Measurements from ENCODE around the gene PCLO. TPM values are rescaled to one million over a fixed set of nuclear protein-coding genes. Genes with fewer than 3 reads are reported as not detected.

The PCLO gene
- total RNA-seq, 4 donors from 2014 or later: 4.9 to 7.4 (median 6.1) TPM

DNA sequence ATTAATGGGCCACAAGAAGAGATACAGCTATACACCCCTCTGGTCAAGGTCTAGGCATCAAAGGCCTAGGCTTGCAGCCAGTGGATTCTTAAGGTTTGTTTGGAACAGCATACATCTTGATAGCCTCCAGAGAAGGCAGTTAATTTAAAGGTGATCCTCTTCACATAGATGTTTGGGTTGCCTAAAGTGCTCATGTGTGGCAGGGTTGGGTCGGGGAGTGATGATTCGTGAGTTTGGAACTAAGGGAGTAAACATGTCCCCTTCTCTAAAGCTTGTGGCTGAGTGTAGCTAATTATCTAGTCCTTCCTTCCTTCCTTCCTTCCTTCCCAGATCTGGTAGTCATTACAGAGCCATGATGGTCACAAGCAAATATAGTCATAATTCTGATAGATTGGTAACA lies 12.4 kb downstream of the PCLO start:
- Histone ChIP-seq H3K4me1 (no peaks in the 10 kb centered on the region), H3K9me3 (no peaks in the 10 kb centered on the region), H3K27ac (no peak overlapping the region), H3K4me3 (no peak overlapping the region), H3K27me3 (no peaks in the 10 kb centered on the region), H3K36me3 (no peaks in the 10 kb centered on the region)
- 84% methylated on average over 2 of the region's 2 CpGs for WGBS
- DNase-seq (ENCODE audit: low spot score in 2 of 2): no peak
- TF ChIP-seq EP300 (IDR thresholded peaks at IDR 0.05): no peak
- no peak for TF ChIP-seq POLR2A (IDR thresholded peaks at IDR 0.05)
- TF ChIP-seq, protein P1, sequence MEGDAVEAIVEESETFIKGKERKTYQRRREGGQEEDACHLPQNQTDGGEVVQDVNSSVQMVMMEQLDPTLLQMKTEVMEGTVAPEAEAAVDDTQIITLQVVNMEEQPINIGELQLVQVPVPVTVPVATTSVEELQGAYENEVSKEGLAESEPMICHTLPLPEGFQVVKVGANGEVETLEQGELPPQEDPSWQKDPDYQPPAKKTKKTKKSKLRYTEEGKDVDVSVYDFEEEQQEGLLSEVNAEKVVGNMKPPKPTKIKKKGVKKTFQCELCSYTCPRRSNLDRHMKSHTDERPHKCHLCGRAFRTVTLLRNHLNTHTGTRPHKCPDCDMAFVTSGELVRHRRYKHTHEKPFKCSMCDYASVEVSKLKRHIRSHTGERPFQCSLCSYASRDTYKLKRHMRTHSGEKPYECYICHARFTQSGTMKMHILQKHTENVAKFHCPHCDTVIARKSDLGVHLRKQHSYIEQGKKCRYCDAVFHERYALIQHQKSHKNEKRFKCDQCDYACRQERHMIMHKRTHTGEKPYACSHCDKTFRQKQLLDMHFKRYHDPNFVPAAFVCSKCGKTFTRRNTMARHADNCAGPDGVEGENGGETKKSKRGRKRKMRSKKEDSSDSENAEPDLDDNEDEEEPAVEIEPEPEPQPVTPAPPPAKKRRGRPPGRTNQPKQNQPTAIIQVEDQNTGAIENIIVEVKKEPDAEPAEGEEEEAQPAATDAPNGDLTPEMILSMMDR (IDR thresholded peaks at IDR 0.05): no peak
- TF ChIP-seq POLR2AphosphoS5 (IDR thresholded peaks at IDR 0.05): no peak

DNA sequence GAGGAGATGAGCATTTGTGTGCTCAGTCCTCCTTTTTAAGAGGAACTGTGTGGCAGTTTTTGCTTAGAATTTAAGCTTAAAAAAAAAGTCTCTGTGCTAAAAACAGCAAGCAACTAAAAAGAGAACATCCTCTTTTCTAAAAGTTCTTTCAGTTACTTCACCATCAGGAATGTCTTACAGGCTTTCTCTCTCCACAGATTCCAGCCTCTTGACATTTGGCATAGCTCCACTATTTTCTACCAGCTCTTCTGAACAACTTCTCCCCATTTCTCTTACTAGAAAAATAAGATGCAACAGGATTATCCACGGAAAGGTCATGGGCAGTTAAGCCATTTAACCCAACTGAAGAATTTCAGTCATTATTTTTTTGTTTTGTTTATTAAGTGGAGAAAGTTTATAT lies 13.2 kb downstream of the PCLO start:
- H3K27ac ChIP-seq: no peak overlapping the region
- H3K4me1 ChIP-seq: no peaks in the 10 kb centered on the region
- no peak for TF ChIP-seq EP300 (IDR thresholded peaks at IDR 0.05)
- no peak for TF ChIP-seq POLR2A (IDR thresholded peaks at IDR 0.05)
- TF ChIP-seq, protein P1 (IDR thresholded peaks at IDR 0.05): no peak
- no peak for TF ChIP-seq POLR2AphosphoS5 (IDR thresholded peaks at IDR 0.05)
- no peaks in the 10 kb centered on the region for H3K27me3 ChIP-seq
- no peak overlapping the region for H3K4me3 ChIP-seq
- H3K9me3 ChIP-seq: no peaks in the 10 kb centered on the region
- H3K36me3 ChIP-seq: no peaks in the 10 kb centered on the region
- DNase-seq (ENCODE audit: low spot score in 2 of 2): no peak
- WGBS: 88% methylated on average over 1 of the region's 1 CpG

DNA sequence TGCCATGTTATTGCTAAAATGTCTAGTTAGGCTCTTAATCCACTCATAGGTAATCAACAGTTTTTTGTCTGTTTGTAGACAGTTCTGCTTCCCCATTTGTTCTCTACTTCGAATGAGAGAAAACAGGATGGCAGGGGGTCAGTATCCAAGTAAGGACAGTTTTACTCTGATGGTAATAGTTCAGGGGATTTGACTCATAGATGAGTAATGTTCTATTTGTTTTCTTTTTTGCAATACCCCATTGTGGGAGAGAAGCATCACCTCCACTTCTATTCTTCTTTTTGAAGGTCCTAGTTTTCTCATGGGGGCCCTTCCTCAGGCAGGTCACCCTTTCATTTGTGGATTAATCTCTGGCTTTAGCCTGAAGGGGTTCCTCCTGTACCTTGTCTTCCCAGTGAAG lies 13.9 kb downstream of the PCLO start:
- H3K27ac ChIP-seq: no peak overlapping the region
- H3K36me3 ChIP-seq: no peaks in the 10 kb centered on the region
- no peak overlapping the region for H3K4me3 ChIP-seq
- no peak for DNase-seq (ENCODE audit: low spot score in 2 of 2)
- TF ChIP-seq POLR2A (IDR thresholded peaks at IDR 0.05) (no peak), POLR2AphosphoS5 (IDR thresholded peaks at IDR 0.05) (no peak), EP300 (IDR thresholded peaks at IDR 0.05) (no peak)
- TF ChIP-seq, protein P1 (IDR thresholded peaks at IDR 0.05): no peak
- no peaks in the 10 kb centered on the region for H3K27me3 ChIP-seq
- WGBS: 71% methylated on average over 1 of the region's 1 CpG
- no peaks in the 10 kb centered on the region for H3K4me1 ChIP-seq
- H3K9me3 ChIP-seq: no peaks in the 10 kb centered on the region

DNA sequence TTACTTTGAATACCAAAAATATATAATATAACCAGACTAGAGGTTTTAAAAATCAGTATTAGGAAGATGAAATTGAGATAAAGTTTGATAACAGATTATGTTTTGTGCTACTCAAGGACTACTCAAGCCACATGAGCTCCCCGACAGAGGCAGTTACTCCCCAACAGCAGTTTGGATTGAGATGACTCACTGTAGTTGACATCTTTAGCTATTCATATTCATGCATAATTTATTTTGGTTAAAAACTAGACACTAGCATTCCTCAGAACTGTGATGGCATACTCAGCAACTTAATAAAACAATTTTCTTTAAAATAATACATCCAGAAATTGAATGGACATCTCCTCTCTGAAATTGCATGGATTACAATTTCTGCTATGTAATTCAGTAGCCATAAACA lies 19.6 kb downstream of the PCLO start:
- TF ChIP-seq POLR2A (IDR thresholded peaks at IDR 0.05) (no peak), POLR2AphosphoS5 (IDR thresholded peaks at IDR 0.05) (no peak), EP300 (IDR thresholded peaks at IDR 0.05) (no peak)
- TF ChIP-seq, protein P1 (IDR thresholded peaks at IDR 0.05): no peak
- WGBS: 72% methylated on average over 1 of the region's 1 CpG
- Histone ChIP-seq H3K4me3 (no peak overlapping the region), H3K9me3 (no peaks in the 10 kb centered on the region), H3K4me1 (no peaks in the 10 kb centered on the region), H3K27me3 (no peaks in the 10 kb centered on the region), H3K36me3 (no peaks in the 10 kb centered on the region), H3K27ac (no peak overlapping the region)
- no peak for DNase-seq (ENCODE audit: low spot score in 2 of 2)

DNA sequence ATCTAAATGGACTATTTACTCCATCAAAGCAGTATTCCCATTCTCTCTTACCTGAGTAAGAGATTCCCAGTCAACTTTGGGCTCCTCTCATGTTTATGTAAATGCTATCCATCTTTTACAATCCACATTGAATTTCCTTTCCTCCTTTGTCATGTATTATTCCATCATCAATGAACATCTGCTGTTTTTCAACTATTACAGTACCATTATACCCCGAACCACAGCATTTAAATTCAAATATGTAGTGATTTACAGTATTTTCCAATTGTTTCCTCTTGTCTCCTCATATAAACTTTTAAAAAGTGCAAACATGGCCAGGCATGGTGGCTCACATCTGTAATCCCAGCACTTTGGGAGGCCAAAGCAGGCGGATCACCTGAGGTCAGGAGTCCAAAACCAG lies 20.3 kb downstream of the PCLO start:
- no peaks in the 10 kb centered on the region for H3K9me3 ChIP-seq
- H3K4me3 ChIP-seq: no peak overlapping the region
- 77% methylated on average over 2 of the region's 2 CpGs for WGBS

More for the DNA sequence above, 20.3 kb downstream of the PCLO start:
- Histone ChIP-seq H3K36me3 (no peaks in the 10 kb centered on the region), H3K4me1 (no peaks in the 10 kb centered on the region), H3K27me3 (no peaks in the 10 kb centered on the region), H3K27ac (no peak overlapping the region)
- no peak for DNase-seq (ENCODE audit: low spot score in 2 of 2)
- no peak for TF ChIP-seq POLR2AphosphoS5 (IDR thresholded peaks at IDR 0.05)
- TF ChIP-seq, protein P1 (IDR thresholded peaks at IDR 0.05): no peak
